SU-DHL-6 (cell line): ENCODE data around the gene NEB.

Source experiments
- H2AFZ ChIP-seq: fragments of 200-600 bp; sonication (generic); 2 replicates; pipeline ENCODE4 v1.6.1; 2014; ENCODE audit warnings: low read depth, mild to moderate bottlenecking, moderate library complexity, mixed read lengths, antibody characterized with exemption, low read length; ENCODE audit not compliant: severe bottlenecking
- H3F3A ChIP-seq: fragments of 200-600 bp; shearing (Covaris generic); 2 replicates; pipeline ENCODE4 v1.6.0; 2016; ENCODE audit warnings: antibody characterized with exemption, mild to moderate bottlenecking; ENCODE audit not compliant: insufficient read depth
- H3K27ac ChIP-seq: fragments of 200-600 bp; sonication (generic); 2 replicates; pipeline ENCODE4 v1.5.1; 2016; ENCODE audit warnings: low read depth, mild to moderate bottlenecking, low read length, moderate library complexity, mixed read lengths
- H3K27me3 ChIP-seq: fragments of 200-600 bp; sonication (generic), shearing (Covaris generic); 2 replicates; pipeline ENCODE4 v1.6.0; 2014; ENCODE audit warnings: mild to moderate bottlenecking, low read length
- H3K36me3 ChIP-seq: fragments of 200-600 bp; sonication (generic); 2 replicates; pipeline ENCODE4 v1.6.1; 2014; ENCODE audit warnings: mild to moderate bottlenecking, low read length, mixed read lengths
- H3K4me2 ChIP-seq: fragments of 300-600, 200-600 bp; shearing (Covaris generic), sonication (generic); 2 replicates; pipeline ENCODE4 v1.6.0; 2014; ENCODE audit warnings: low read length, low read depth, mild to moderate bottlenecking; ENCODE audit not compliant: poor library complexity, severe bottlenecking
- H3K4me3 ChIP-seq: fragments of 200-600 bp; sonication (generic); 2 replicates; pipeline ENCODE4 v1.5.1; 2014; ENCODE audit warnings: antibody characterized with exemption, low read length, mild to moderate bottlenecking, mixed read lengths; ENCODE audit not compliant: insufficient read depth, poor library complexity, severe bottlenecking
- H3K79me2 ChIP-seq: fragments of 200-600 bp; sonication (generic); 2 replicates; pipeline ENCODE4 v1.6.1; 2014; ENCODE audit warnings: mild to moderate bottlenecking, low read length, moderate library complexity; ENCODE audit not compliant: insufficient read depth
- H3K9ac ChIP-seq: fragments of 200-600 bp; sonication (generic); 2 replicates; pipeline ENCODE4 v1.7.0; 2014; ENCODE audit warnings: mild to moderate bottlenecking, low read length
- H3K9me2 ChIP-seq: fragments of 200-600 bp; sonication (generic); replicated peaks from 2 replicates; pipeline ENCODE4 v1.6.1; 2014; ENCODE audit warnings: low read length; ENCODE audit not compliant: insufficient read depth
- H3K9me3 ChIP-seq: fragments of 200-600 bp; sonication (generic); 2 replicates; pipeline ENCODE4 v1.6.1; 2014; ENCODE audit warnings: low read length, mixed read lengths; ENCODE audit not compliant: insufficient read depth
- H4K20me1 ChIP-seq: fragments of 200-600 bp; sonication (generic); 2 replicates; pipeline ENCODE4 v1.6.1; 2014; ENCODE audit warnings: low read depth, mild to moderate bottlenecking, antibody characterized with exemption, low read length, moderate library complexity, mixed read lengths
- EZH2phosphoT487 ChIP-seq: fragments of 200-600 bp; sonication (generic), shearing (Covaris generic); conservative IDR thresholded peaks from 2 replicates; pipeline ENCODE4 v1.6.1; 2018; ENCODE audit warnings: mild to moderate bottlenecking, antibody characterized with exemption, low read length, moderate library complexity, mixed read lengths
- TF ChIP-seq, protein P1 (sequence below): fragments of 200-600 bp; sonication (generic); IDR thresholded peaks from one replicate; pipeline ENCODE4 v1.5.1; 2017; ENCODE audit warnings: antibody characterized with exemption, mild to moderate bottlenecking, low read length, moderate library complexity; ENCODE audit not compliant: insufficient read depth, poor library complexity, severe bottlenecking

Gene NEB

DNA sequence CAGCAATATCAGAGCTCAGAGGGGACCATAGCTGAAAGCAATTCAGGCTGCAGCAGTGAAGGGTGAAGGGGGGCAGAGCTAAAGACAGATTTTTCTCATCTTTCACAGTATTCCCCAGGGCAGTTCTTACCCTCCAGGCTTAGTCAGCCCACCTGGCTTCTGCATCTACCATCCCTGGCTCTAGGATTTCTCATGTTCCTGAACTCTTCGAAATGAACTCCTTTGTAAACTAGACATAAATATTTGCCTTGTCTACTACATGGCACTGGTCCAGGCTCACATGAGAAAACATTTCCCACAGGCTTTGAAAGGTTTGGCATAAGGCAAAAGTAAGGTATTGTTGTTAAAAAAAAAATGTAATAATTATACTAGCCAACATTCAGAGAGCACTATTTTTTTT, 23.6 kb upstream of the NEB start:
- Histone ChIP-seq H3F3A (no peaks in the 10 kb centered on the region), H2AFZ (no peak overlapping the region), H4K20me1 (no peaks in the 10 kb centered on the region), H3K79me2 (no peaks in the 10 kb centered on the region), H3K9ac (no peak overlapping the region), H3K9me2 (no peaks in the 10 kb centered on the region), H3K4me3 (no peak overlapping the region), H3K4me2 (no peak overlapping the region), H3K27me3 (no peaks in the 10 kb centered on the region), H3K36me3 (no peaks in the 10 kb centered on the region), H3K9me3 (no peaks in the 10 kb centered on the region), H3K27ac (no peak overlapping the region)
- TF ChIP-seq, protein P1, sequence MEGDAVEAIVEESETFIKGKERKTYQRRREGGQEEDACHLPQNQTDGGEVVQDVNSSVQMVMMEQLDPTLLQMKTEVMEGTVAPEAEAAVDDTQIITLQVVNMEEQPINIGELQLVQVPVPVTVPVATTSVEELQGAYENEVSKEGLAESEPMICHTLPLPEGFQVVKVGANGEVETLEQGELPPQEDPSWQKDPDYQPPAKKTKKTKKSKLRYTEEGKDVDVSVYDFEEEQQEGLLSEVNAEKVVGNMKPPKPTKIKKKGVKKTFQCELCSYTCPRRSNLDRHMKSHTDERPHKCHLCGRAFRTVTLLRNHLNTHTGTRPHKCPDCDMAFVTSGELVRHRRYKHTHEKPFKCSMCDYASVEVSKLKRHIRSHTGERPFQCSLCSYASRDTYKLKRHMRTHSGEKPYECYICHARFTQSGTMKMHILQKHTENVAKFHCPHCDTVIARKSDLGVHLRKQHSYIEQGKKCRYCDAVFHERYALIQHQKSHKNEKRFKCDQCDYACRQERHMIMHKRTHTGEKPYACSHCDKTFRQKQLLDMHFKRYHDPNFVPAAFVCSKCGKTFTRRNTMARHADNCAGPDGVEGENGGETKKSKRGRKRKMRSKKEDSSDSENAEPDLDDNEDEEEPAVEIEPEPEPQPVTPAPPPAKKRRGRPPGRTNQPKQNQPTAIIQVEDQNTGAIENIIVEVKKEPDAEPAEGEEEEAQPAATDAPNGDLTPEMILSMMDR: no peak
- TF ChIP-seq EZH2phosphoT487: no peak

DNA sequence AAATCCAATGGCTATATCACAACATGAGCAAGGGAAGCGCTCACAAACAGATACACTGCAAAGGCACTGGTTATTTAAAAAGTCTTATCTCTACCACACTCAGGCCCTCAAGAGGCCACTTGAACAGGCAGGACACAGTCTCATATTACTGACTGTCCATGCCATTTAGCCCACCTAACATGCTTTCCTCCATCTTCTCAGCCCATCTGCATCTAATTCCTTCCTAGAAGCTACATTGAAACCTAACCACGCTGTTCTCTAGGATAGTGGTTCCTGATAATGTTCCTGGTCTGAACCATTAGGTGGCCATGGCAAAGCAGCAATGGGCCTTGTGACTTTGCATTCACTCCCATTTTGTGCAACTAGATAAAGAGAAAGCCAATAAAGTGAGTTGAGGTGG, 22.5 kb upstream of the NEB start:
- H3K9me3 ChIP-seq: no peaks in the 10 kb centered on the region
- H3K27me3 ChIP-seq: no peaks in the 10 kb centered on the region
- H3K4me3 ChIP-seq: no peak overlapping the region
- no peak overlapping the region for H3K27ac ChIP-seq
- H3K4me2 ChIP-seq: no peak overlapping the region
- no peak overlapping the region for H3K9ac ChIP-seq
- no peaks in the 10 kb centered on the region for H3K9me2 ChIP-seq
- H3F3A ChIP-seq: no peaks in the 10 kb centered on the region
- no peaks in the 10 kb centered on the region for H3K36me3 ChIP-seq
- TF ChIP-seq, protein P1: no peak
- TF ChIP-seq EZH2phosphoT487: no peak
- no peaks in the 10 kb centered on the region for H4K20me1 ChIP-seq
- no peak overlapping the region for H2AFZ ChIP-seq
- no peaks in the 10 kb centered on the region for H3K79me2 ChIP-seq

DNA sequence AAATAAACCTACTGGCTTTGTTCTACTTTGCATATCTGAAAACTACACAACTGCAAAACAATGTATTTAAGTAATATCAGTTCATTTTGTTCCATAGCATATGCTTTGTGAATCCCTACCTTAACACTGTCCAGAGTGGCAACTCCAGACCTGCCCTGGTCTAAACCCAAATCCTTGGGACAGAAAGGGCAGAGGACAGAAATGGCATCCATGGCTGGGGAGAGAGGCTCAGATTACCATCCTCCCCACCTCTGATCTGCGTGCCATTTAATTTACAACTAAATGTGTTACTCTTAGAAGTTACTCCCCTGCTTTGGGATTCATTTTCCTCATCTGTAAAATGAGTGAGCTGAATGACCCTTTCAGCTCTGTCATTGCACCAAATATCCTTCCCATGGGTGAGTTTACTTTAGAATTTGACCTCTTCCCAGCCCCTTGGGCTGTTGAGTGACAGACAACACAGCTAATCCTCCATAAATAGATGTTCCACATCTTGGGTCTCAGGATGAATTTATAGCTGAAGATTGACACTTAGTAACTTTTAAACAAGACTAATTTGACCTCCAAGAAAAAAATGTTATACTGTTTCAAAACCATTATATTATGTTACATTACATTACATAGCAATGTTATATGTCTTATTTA, 20.1 kb upstream of the NEB start:
- Histone ChIP-seq H3K4me3 (no peak overlapping the region), H3F3A (no peaks in the 10 kb centered on the region), H3K27ac (no peak overlapping the region), H3K9me3 (no peaks in the 10 kb centered on the region), H2AFZ (no peak overlapping the region), H3K36me3 (no peaks in the 10 kb centered on the region), H3K4me2 (no peak overlapping the region), H3K9me2 (no peaks in the 10 kb centered on the region), H3K9ac (no peak overlapping the region), H3K27me3 (no peaks in the 10 kb centered on the region), H4K20me1 (no peaks in the 10 kb centered on the region), H3K79me2 (no peaks in the 10 kb centered on the region)
- TF ChIP-seq EZH2phosphoT487: no peak
- TF ChIP-seq, protein P1: no peak
